MM.1S (cell line): Measurements from ENCODE around the gene RIPK4.

Experiments
- EZH2phosphoT487 ChIP-seq: fragments of 300-600 bp; sonication (generic); IDR thresholded peaks from 2 replicates; pipeline ENCODE4 v1.6.1; 2018; ENCODE audit warnings: antibody characterized with exemption, low read length
- TF ChIP-seq, protein P1 (sequence below): fragments of 300-600 bp; sonication (generic); IDR thresholded peaks from 2 replicates; pipeline ENCODE4 v1.5.1; 2016; ENCODE audit warnings: antibody characterized with exemption, low read length, mixed read lengths

DNA sequence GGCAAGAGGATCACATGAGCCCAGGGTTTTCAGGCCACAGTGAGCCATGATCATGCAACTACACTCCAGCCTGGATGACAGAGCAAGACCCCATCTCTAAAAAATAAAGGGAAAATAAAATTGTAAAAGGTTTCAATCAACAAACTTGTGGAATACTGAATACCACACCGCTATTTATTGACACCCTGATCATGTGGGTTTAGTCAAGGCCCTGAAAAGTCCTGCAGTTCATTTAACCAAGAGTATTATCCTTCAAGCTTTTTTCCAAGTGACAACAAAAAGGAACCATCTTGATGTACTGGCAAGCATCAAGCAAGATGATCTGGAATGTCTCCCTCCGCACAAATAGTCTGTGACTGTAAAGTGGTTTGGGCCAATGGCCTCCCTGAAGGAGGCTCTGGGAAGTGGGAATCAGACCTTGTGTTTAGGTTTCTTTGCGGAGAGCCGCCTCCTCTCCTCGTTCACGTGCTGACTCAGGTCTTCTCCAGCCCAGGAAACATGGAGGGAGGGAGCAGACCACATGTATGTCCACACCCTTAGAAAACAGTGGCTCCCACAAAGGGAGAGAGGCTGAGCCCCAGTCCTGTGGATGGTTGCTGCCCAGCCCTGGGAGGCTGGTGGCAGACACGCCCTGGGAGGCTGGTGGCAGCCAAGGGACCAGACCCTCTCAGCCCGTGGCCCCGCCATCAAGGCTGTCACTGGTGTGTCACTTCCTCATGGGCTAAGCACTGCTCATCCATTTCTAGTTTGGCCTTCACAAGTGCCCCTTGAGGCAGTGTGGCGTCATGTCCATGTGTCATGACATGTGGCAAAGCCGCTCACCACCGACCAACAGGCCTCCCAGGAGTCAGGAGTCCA, 56.7 kb downstream of the RIPK4 start:
- TF ChIP-seq, protein P1, sequence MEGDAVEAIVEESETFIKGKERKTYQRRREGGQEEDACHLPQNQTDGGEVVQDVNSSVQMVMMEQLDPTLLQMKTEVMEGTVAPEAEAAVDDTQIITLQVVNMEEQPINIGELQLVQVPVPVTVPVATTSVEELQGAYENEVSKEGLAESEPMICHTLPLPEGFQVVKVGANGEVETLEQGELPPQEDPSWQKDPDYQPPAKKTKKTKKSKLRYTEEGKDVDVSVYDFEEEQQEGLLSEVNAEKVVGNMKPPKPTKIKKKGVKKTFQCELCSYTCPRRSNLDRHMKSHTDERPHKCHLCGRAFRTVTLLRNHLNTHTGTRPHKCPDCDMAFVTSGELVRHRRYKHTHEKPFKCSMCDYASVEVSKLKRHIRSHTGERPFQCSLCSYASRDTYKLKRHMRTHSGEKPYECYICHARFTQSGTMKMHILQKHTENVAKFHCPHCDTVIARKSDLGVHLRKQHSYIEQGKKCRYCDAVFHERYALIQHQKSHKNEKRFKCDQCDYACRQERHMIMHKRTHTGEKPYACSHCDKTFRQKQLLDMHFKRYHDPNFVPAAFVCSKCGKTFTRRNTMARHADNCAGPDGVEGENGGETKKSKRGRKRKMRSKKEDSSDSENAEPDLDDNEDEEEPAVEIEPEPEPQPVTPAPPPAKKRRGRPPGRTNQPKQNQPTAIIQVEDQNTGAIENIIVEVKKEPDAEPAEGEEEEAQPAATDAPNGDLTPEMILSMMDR, result no peak
- no peak for TF ChIP-seq EZH2phosphoT487
